C4-2B (cell line): ENCODE data around the gene SLC25A5.
"Not testable (repeated sequence)": the region's sequence is repeated elsewhere in the genome, so short reads cannot be mapped to it uniquely, and the experiment has no call there.

ENCODE experiments used
- ZFX ChIP-seq: fragments of 450-650 bp; IDR thresholded peaks from 2 replicates; pipeline ENCODE4 v1.6.1; 2017
- TF ChIP-seq, protein P1 (sequence below): fragments of 450-650 bp; conservative IDR thresholded peaks from 2 replicates; pipeline ENCODE4 v1.5.1; 2017; ENCODE audit warnings: mild to moderate bottlenecking

DNA sequence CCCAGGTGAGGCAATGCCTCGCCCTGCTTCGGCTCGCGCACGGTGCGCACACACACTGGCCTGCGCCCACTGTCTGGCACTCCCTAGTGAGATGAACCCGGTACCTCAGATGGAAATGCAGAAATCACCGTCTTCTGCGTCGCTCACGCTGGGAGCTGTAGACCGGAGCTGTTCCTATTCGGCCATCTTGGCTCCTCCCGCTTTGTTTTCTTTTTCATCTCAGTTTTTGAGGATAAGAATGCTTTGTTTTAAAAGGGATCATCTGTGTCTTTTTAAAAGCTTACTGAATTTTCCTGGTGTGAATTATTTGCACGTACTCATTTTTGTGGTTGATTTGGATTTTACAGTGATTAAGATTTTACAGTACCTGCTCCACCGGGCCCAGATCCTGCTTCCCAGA lies 26.9 kb upstream of the SLC25A5 start:
- TF ChIP-seq, protein P1, sequence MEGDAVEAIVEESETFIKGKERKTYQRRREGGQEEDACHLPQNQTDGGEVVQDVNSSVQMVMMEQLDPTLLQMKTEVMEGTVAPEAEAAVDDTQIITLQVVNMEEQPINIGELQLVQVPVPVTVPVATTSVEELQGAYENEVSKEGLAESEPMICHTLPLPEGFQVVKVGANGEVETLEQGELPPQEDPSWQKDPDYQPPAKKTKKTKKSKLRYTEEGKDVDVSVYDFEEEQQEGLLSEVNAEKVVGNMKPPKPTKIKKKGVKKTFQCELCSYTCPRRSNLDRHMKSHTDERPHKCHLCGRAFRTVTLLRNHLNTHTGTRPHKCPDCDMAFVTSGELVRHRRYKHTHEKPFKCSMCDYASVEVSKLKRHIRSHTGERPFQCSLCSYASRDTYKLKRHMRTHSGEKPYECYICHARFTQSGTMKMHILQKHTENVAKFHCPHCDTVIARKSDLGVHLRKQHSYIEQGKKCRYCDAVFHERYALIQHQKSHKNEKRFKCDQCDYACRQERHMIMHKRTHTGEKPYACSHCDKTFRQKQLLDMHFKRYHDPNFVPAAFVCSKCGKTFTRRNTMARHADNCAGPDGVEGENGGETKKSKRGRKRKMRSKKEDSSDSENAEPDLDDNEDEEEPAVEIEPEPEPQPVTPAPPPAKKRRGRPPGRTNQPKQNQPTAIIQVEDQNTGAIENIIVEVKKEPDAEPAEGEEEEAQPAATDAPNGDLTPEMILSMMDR = not testable (repeated sequence)
- not testable (repeated sequence) for TF ChIP-seq ZFX
